Fibroblast of peridontal ligament (primary cell): ENCODE measurements around the gene KIF16B.
"Not testable (repeated sequence)": the region's sequence is repeated elsewhere in the genome, so short reads cannot be mapped to it uniquely, and the experiment has no call there.

Experiments
- DNase-seq: peaks from one replicate; pipeline ENCODE4 v3.0.0-alpha.2; 2010; ENCODE audit errors: extremely low read depth

Gene KIF16B

GRCh38 chr20:16595376-16595775 is 22.1 kb upstream of the KIF16B start:
- DNase-seq, result no peak

GRCh38 chr20:16590041-16590633 is 16.9 kb upstream of the KIF16B start:
- DNase-seq, result no peak

- DNase-seq, result no peak
Measured at GRCh38 chr20:16589623-16590022, 16.4 kb upstream of the KIF16B start.

GRCh38 chr20:16588241-16588640 is 15.0 kb upstream of the KIF16B start:
- no peak for DNase-seq

- no peak for DNase-seq
Measured at GRCh38 chr20:16587066-16587465, 13.8 kb upstream of the KIF16B start.

- peak; percentile 33 for DNase-seq
Measured at GRCh38 chr20:16583474-16583873, 10.2 kb upstream of the KIF16B start.

GRCh38 chr20:16581241-16581640 is 8.0 kb upstream of the KIF16B start:
- no peak for DNase-seq

GRCh38 chr20:16580620-16581019 is 7.4 kb upstream of the KIF16B start:
- DNase-seq, result no peak

- peak; percentile 95 for DNase-seq
Measured at GRCh38 chr20:16580147-16580546, 6.9 kb upstream of the KIF16B start.

GRCh38 chr20:16576219-16576618 is 3.0 kb upstream of the KIF16B start:
- no peak for DNase-seq

- DNase-seq, result no peak
Measured at GRCh38 chr20:16575390-16576140, 2.3 kb upstream of the KIF16B start.

GRCh38 chr20:16574656-16575355 is 1.6 kb upstream of the KIF16B start:
- peak; percentile 69 for DNase-seq

- no peak for DNase-seq
Measured at GRCh38 chr20:16571333-16571732, 1.9 kb downstream of the KIF16B start.

GRCh38 chr20:16569246-16570153 is 3.7 kb downstream of the KIF16B start:
- DNase-seq, result no peak

- DNase-seq, result peak; percentile 43
Measured at GRCh38 chr20:16566080-16566479, 7.2 kb downstream of the KIF16B start.

GRCh38 chr20:16564079-16564478 is 9.2 kb downstream of the KIF16B start:
- DNase-seq, result not testable (repeated sequence)

GRCh38 chr20:16563066-16563806 is 10.0 kb downstream of the KIF16B start:
- DNase-seq, result no peak

- DNase-seq, result peak; percentile 49
Measured at GRCh38 chr20:16562259-16562658, 11.0 kb downstream of the KIF16B start.

GRCh38 chr20:16560661-16561060 is 12.6 kb downstream of the KIF16B start:
- no peak for DNase-seq

GRCh38 chr20:16560216-16560615 is 13.0 kb downstream of the KIF16B start:
- DNase-seq, result no peak

GRCh38 chr20:16556301-16556700 is 16.9 kb downstream of the KIF16B start:
- DNase-seq, result peak; percentile 71
